ENCODE results near the gene AGK.
"Not testable (repeated sequence)": the region's sequence is repeated elsewhere in the genome, so short reads cannot be mapped to it uniquely, and the experiment has no call there.

The AGK gene

DNA sequence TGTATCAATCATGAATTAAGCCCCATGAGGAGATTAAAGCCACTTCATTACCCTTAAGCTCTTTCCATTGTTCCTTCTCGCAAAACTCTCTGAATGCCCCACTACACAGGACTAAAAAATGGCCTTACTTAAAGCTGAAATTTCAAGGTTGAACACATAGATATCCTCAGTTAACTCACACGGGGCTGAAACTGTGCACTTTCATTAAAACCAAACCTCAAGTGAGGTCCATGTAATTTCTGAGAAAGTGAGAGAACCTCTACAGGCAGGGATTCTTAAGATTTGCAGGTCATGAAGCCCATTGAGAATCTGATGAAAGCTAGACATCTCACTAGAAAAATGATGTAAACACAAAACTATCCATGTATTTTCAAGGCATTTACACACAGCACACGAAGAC is 134.9 kb downstream of the AGK start:
- no peak for DNase-seq

DNA sequence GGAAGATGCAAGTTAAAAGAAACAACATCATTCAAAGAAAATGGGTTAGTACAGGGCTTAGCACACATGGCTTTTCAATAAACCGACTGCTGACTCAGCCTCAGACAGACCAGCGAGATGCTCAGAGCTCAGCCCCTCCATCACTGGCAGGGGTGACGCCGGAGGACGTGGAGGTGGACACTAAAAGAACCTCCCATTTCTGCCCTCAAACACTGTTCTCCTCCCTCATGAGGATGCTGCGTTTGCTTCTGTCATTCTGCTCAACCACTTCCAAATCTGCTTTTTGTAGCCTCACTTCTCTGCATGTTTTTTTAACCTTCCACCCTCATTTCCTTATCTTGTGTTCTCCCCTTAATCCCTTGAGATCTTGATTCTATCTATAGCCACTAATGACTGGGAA is 135.5 kb downstream of the AGK start:
- no peak for DNase-seq

DNA sequence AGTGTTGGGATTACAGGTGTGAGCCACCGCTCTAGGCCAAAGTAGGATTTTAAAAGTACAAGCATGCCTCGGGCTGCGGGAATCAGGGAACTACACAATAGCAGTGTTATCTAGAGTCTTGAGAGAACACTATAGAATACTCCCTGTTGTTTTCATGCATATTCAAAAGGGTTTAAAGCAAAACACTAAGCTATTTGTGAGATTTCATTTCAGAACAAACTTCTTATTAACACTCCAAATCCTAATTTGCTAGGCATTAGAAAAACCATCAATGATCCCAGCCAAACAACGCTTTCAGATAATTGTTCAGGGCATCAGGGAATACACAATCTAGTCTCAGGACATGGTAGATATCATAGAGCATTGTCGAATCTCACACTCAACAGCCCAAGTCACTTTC is 136.8 kb downstream of the AGK start:
- DNase-seq: no peak

DNA sequence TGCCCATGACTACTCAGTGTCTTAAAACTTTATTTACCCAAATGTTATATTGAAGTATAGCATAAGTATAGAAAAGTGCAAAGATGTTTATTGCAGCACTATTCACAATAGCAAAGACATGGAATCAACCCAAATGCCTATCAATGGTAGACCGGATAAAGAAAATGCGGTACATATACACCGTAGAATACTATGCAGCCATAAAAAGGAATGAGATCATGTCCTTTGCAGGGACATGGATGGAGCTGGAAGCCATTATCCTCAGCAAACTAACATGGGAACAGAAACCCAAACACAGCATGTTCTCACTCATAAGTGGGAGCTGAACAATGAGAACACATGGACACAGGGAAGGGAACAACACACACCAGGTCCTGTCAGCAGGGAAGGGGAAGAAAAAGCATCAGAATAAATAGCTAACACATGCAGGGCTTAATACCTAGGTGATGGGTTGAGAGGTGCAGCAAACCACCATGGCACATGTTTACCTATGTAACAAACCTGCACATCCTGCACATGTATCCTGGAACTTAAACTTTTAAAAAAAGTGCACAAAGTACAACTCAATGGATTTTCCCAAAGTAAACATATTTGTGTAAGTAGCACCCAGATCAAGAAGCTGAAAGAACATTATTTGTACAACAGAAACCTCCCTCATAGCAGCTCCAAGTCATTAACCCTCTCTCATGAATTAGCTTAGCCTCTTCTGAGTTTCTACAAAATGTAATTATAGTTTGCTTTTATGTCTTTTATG is 138.0 kb downstream of the AGK start:
- not testable (repeated sequence) for DNase-seq

DNA sequence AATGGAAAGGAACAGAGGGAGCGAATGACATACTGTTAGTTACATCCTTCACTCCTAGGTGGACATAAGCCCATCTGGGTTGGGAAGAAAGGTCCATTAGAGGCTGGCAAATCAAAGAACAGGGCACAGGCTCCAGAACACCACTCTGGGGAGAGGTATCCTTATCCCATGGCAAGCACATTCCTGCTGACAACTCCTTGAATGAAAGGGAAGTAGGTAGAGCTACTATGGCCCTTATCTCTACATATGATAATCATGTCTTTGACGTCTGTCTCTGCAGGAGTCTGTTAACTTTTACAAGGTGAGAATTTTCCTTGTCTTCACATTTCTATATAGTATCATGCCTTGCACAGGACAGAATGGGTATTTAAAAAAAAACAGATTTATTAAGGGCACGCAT is 140.3 kb downstream of the AGK start:
- no peak for DNase-seq

DNA sequence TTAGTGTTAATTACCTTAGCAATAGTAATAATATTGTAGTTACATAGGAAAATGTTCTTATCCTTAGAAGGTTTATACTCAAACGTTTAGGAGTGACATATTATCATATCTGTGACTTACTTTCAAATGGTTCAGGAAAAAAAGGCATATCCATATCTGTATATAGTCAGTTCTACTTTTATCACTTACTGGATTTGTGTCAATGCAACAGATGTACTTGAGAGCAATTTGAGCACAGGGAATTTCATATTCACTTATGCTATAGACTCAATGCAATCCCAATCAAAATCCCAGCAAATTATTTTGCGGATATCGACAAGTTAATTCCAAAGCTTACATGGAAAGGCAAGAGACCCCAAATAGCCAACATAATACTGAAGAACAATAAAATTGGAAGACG is 140.8 kb downstream of the AGK start:
- DNase-seq: no peak

DNA sequence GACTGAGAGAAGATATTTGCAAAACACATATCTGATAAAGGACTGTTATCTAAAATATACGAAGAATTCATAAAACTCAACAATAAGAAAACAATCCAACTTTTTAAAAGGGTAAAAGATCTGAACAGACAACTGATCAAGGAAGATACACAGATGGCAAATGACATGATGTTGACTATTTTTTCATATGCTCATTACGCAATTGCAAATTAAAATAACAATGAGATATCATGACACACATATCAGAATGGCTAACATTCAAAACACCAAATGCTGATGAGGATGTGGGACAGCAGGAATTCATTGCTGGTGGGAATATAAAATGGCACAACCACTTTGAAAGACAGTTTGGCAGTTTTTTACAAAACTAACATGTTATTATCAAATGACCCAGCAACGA is 141.9 kb downstream of the AGK start:
- no peak for DNase-seq

DNA sequence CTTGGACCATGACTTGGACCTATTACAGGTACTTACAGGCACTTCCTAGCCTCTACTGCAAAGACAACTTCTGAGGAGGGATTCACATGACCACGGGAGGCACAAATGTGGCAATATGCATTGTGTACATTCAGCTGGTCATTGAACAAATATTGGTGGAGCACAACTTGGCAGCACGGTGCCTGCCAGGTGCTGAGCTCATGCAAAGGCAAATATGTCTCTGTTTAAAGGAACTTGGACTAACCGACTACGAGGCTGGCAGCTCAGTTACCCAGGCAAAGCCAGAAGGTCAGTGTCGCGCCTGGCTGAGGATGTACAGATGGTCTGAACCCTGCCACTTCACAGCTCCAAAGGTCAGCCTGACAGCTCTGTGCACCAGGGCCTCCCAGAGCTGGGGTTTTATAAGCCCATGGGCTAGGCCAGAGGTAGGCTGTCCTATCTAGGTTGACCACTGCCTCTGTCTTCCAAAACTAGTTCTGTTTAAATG is 144.6 kb downstream of the AGK start:
- DNase-seq: no peak

DNA sequence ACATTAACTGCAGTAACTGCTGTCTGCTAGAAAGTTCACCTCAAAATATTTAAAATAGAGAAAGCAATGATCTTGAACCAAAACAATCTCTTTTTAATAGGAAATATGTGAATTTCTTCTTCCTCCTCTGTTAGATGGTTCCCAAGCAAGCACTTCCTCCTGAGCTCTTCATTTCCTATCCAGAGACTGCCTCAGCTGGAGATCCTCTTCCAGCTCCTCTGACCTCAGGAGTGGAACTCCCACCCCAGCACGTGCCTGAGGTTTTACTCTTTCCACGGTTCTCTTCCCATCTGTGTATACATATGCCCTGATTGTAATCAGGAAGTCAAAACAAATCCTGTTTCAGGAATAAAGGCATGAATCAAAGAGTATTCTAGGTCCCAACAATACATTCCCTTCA is 145.1 kb downstream of the AGK start:
- no peak for DNase-seq

DNA sequence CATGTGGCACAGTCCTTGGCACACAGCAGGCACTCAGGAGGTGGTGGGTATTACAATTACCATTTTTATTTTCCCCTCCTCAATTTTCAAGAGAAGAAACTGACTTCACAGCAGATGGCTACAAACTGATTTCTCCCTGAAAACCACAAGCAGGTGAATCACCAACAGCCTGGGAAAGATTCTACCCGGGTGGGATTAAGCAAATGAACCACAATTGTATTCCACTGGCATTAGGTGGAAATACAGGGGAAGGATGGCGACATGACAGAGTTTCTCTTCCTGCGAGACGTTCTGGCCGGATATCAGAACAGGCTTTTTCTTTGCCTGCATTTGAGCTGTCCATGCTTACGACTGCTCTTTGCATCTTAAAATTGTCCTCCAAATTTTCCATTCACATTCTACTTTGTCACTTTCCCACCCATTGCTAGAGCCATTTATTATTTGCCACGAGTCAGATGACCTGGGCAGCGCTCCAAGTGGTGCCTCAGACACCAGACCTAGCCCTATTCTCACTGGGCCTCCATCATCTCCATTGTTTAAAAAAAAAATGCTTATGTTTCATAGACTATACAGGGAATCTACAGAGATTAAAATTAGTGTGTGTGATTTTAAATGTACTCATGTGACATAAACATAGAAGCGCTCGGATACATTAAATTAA is 146.1 kb downstream of the AGK start:
- DNase-seq: no peak

DNA sequence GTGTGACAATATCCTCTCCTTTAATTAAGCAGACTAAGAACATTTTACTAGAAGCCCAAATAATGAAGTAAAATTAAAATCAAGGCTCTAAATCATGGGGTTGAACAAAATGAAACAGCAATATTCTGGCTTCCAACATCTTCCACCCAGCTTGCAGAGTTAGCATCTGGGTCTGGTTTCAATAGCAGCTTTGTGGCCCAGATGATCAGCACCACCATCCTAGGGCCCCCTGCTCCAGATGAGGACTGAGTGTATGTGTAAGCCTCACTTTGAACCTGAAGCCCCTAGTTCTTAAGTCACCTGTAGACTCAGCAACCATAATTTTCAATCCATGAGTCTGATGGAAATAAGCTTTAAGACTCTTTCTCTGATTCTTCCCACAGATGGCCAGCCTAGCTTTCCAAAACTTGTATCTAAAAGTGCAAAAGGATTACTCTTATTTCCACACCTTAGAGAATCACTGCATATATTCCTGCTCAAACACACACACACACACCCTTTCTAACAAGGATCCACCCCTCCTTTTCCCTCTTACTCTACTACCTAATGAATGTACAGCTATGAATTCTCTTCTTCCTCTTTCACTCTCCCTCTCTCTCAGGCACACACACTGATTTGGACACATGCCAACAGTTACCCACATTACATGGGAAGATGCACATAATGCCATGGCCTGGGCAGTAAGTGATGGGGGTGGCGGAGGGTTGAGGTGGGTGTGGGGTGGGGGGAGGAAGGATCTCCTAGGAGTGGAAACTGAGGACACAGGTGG is 147.2 kb downstream of the AGK start:
- no peak for DNase-seq

DNA sequence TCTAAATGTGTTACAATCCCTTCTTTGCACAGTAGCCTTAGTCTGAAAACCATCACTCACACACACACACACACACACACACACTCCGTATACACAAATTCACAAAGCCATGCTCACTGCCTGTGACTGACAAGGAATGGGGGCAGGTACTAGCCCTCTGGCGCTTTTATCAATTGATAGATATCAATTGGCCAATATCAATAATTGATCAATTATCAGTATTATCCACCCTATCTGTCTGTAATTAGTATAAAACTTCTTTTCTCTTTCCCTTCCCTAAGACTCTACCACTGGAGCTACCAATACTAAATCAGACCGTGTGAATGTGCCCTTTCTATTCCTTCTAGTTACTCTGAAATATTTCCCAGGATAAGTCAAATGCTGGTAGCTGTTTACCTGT is 148.7 kb downstream of the AGK start:
- no peak for DNase-seq

DNA sequence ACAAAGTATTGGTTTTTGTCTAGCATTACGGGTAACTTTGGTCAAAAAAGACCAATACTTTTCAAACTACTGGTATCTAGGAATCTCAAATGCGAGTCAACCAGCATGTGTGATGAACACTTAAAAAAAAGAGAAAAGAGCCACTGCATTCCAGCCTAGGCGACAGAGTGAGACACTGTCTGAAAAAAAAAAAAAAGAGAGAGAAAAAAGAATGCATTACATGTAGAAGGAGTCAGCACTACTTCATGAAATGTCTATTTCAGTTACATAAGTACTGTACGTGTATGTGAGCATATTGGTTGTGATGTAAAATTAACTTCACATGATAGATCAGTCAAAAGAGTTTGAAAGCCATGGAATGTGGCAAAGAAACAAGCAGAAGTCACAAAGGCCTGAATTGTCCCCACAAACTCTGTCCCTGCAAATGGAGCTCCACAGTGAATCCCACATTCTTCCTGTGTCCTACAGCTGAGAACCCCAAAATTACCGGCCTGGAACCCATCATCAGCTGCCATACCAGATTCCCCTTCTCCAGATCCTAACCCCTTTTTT is 149.2 kb downstream of the AGK start:
- no peak for DNase-seq

DNA sequence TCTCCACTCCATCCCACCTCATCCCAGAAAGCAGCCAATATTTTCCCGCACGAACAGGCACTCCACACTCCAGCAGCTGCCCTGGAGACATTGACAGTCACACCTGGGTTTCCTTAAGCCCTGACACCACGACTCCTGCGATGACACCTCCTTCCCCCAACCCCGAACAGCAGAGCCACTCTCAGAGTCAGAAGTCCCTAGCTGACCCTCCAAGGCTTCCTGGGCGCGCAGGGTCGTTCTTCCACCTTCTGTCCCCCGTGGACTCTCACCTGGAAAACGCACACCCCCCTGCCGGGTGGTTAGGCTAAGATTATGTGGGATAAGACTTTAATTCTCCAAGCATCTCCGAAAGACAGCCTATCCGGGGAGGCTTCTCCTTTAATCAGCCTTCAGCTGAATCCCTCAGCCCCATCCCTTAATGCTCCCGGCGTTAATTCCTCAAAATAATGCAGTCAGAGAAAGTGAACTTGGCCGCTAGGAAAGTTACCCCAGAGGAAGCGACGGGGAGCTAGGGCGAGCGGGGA is 149.7 kb downstream of the AGK start:
- DNase-seq: no peak

DNA sequence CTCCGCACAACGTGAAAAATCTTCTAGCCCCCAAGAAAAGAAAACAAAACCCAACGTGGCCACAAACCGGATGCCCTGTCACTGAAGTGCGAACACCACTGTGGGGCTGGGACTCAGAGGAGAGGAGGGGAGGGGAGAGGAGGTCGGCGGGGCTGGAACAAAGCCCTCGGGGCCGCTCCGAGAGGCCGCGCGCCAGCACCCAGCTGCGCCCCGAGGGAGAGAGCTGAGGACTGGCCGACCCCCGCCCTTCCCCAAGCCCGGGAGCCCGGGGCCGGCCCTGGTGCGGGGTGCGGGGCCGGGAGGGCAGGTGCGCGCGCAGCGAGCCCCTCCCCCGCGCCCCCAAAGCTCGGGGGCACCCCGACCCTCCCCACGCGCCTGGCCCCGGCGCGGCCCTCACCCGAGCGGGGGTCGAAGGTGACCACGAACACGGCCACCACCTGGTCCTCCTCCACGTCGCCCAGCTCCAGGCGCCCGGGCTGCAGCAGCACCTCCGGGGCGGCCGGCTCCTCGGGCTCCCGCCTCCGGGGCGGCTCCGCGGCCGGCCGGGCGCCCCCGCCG is 150.4 kb downstream of the AGK start:
- DNase-seq: no peak

DNA sequence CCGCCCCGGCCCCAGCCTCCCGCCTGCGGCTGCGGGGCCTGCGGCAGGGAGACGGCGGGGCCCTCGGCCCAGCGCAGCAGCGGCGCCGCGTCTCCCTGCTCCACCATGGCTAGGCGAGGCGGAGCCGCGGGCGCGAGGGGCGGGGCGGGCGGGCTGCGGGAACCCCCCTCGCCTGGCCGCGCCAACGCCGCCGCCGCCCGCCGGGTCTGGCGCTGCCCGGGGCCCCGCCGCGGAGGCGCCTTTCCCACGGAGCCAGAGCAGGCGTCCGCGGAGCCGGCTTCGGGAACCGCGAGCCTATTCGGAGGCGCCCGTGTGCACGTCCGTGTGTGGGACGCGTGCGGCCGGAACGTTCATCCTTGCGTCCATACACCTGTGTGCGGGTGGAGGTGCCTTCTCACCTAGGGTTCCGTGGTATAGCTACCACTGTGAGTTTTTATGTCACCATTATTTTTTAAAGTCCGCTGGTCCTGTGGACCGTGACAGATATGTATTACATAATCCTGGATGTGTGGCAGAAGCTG is 150.9 kb downstream of the AGK start, which contains the start of gene DENND11:
TSS of gene DENND11 (minus strand) at position 120 of the 521 bp plus-strand sequence. CDS start at position 107, 13 bp downstream.
- no peak for DNase-seq

DNA sequence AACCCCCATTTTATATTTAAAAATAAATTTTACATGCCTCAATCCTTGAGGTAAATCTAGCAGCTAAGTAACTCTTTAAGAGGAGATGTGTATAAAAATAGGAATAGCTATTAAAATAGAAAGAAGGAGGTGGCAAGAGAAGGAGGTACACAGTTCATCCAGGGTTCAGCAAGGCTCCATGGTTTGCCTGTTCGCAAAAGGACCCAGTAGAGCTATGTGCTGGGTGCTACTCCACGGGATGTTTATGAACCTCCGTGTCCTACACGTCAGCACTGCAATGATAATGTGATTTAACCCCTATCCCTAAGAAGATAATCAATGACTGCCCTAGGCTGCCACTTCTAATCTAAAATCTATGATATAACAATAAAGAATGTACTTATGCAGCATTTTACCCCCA is 151.7 kb downstream of the AGK start:
- no peak for DNase-seq

DNA sequence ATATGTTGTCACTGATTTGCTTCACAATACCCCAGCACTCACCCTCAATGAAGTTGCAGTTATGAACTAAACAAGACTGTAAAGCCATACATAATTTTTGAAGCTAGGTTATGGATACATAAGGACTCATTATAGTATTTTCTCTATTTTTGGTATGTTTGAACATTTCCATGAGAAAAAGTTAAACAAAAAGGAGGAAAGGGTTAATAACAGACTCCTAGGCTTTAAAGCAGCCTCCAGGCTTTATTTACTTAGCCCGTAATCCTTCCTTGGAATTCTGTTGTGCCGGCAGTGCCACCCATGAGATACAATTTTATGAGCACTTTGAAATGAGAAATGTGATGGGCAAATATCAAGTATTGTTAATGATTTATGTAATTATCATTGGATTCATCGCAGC is 152.9 kb downstream of the AGK start:
- DNase-seq: no peak

DNA sequence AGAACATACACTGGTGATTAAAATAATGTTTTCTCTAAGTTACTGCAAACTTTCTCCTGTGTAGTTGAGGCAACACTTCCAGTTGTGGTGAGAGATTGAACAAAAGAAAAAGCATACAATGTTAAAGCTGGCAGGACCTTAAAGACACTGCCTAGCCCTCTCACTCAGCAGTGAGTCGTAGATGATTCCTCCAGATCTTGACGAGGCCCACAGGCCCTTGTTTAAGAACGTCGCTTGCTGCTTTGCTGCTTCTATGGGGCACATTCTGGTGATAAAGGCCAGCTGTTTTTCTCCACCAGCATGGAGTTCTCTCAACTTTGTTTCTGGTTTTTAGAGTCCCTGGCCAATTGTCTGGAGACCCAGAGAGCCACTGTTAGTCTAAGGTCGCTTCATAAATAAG is 153.5 kb downstream of the AGK start:
- DNase-seq: no peak

Measured in amniotic stem cell (primary cell).